Measurements from ENCODE around the gene UBE2L6. TPM values are rescaled to one million over a fixed set of nuclear protein-coding genes. Genes with fewer than 3 reads are reported as not detected.

The UBE2L6 gene
- polyA plus RNA-seq, 3 donors = 101 to 284 (median 268) TPM

- H3K4me3 Mint-ChIP-seq = no peak overlapping the region
- Histone ChIP-seq H3K9ac (ENCODE audit: insufficient read depth, low read length, poor library complexity, severe bottlenecking) (no peak overlapping the region), H3K4me3 (replicated peaks in 1 of 3; ENCODE audit: low read depth in 2 of 3, low read length in 3 of 3) (no peak overlapping the region), H3K9me3 (replicated peaks in 1 of 2; ENCODE audit: control insufficient read depth in 1 of 2, insufficient read depth in 1 of 2, low read length in 2 of 2) (no peaks in the 10 kb centered on the region), H3K4me2 (replicated peaks; ENCODE audit: extremely low read depth, low read length, poor library complexity, severe bottlenecking) (no peak overlapping the region), H3K4me1 (ENCODE audit: control insufficient read depth in 1 of 2, insufficient read depth in 2 of 2, low read length in 2 of 2) (no peaks in the 10 kb centered on the region), H3K27ac (ENCODE audit: low read depth in 1 of 2, low read length in 2 of 2) (no peak overlapping the region), H3K36me3 (replicated peaks in 1 of 2; ENCODE audit: control insufficient read depth in 1 of 2, insufficient read depth in 2 of 2, low read length in 2 of 2) (peaks cover 3 to 18% of the 10 kb centered on the region in 2 donors), H4K20me1 (ENCODE audit: insufficient read depth, low read length) (no peaks in the 10 kb centered on the region), H3K79me2 (ENCODE audit: insufficient read depth, low read length) (peaks cover 12% of the 10 kb centered on the region), H2AFZ (ENCODE audit: insufficient read depth, low read depth, low read length, poor library complexity, severe bottlenecking) (no peak overlapping the region), H3K27me3 (ENCODE audit: control insufficient read depth in 2 of 2, insufficient read depth in 2 of 2, low read length in 2 of 2) (no peaks in the 10 kb centered on the region)
- H3K27me3 Mint-ChIP-seq (ENCODE audit: low read depth in 3 of 3) = no peaks in the 10 kb centered on the region
- peaks cover 0 to 2% (median 0%) of the 10 kb centered on the region in 7 donors for H3K9me3 Mint-ChIP-seq
- DNase-seq = no peak
- TF ChIP-seq, protein P1, sequence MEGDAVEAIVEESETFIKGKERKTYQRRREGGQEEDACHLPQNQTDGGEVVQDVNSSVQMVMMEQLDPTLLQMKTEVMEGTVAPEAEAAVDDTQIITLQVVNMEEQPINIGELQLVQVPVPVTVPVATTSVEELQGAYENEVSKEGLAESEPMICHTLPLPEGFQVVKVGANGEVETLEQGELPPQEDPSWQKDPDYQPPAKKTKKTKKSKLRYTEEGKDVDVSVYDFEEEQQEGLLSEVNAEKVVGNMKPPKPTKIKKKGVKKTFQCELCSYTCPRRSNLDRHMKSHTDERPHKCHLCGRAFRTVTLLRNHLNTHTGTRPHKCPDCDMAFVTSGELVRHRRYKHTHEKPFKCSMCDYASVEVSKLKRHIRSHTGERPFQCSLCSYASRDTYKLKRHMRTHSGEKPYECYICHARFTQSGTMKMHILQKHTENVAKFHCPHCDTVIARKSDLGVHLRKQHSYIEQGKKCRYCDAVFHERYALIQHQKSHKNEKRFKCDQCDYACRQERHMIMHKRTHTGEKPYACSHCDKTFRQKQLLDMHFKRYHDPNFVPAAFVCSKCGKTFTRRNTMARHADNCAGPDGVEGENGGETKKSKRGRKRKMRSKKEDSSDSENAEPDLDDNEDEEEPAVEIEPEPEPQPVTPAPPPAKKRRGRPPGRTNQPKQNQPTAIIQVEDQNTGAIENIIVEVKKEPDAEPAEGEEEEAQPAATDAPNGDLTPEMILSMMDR (IDR thresholded peaks at IDR 0.05) = no peak
- H3K27ac Mint-ChIP-seq = no peak overlapping the region
- WGBS (ENCODE audit: insufficient coverage) = no CpG with 5 or more reads among the region's 1 CpG
- H3K36me3 Mint-ChIP-seq = peaks cover 12 to 25% of the 10 kb centered on the region in 2 donors
- H3K4me1 Mint-ChIP-seq = no peaks in the 10 kb centered on the region
- intact Hi-C loops (cut with micrococcal nuclease) = no loop called here
Observed at GRCh38 chr11:57506522-57506921, 61.0 kb downstream of the UBE2L6 start.

GRCh38 chr11:57504511-57504910 lies 63.0 kb downstream of the UBE2L6 start:
- H2AFZ ChIP-seq (ENCODE audit: insufficient read depth, low read depth, low read length, poor library complexity, severe bottlenecking) = no peak overlapping the region
- intact Hi-C loops (cut with micrococcal nuclease) = no loop called here
- peaks cover 0 to 4% of the 10 kb centered on the region in 2 donors for H3K4me1 ChIP-seq (ENCODE audit: control insufficient read depth in 1 of 2, insufficient read depth in 2 of 2, low read length in 2 of 2)
- H4K20me1 ChIP-seq (ENCODE audit: insufficient read depth, low read length) = no peaks in the 10 kb centered on the region
- no peak overlapping the region for H3K9ac ChIP-seq (ENCODE audit: insufficient read depth, low read length, poor library complexity, severe bottlenecking)
- H3K9me3 Mint-ChIP-seq = peaks cover 0 to 2% (median 0%) of the 10 kb centered on the region in 7 donors
- H3K36me3 Mint-ChIP-seq = peaks cover 12 to 34% of the 10 kb centered on the region in 2 donors
- H3K4me2 ChIP-seq (replicated peaks; ENCODE audit: extremely low read depth, low read length, poor library complexity, severe bottlenecking) = no peak overlapping the region
- 100% methylated on average over 2 of the region's 4 CpGs for WGBS (ENCODE audit: insufficient coverage)
- no peak overlapping the region for H3K4me3 ChIP-seq (replicated peaks in 1 of 3; ENCODE audit: low read depth in 2 of 3, low read length in 3 of 3)
- peaks cover 12% of the 10 kb centered on the region for H3K79me2 ChIP-seq (ENCODE audit: insufficient read depth, low read length)
- no peak overlapping the region for H3K4me3 Mint-ChIP-seq
- TF ChIP-seq, protein P1 (IDR thresholded peaks at IDR 0.05) = no peak
- H3K27ac ChIP-seq (ENCODE audit: low read depth in 1 of 2, low read length in 2 of 2) = no peak overlapping the region
- H3K27me3 Mint-ChIP-seq (ENCODE audit: low read depth in 3 of 3) = no peaks in the 10 kb centered on the region
- DNase-seq = no peak
- no peak overlapping the region for H3K27ac Mint-ChIP-seq
- H3K9me3 ChIP-seq (replicated peaks in 1 of 2; ENCODE audit: control insufficient read depth in 1 of 2, insufficient read depth in 1 of 2, low read length in 2 of 2) = no peaks in the 10 kb centered on the region
- H3K27me3 ChIP-seq (ENCODE audit: control insufficient read depth in 2 of 2, insufficient read depth in 2 of 2, low read length in 2 of 2) = no peaks in the 10 kb centered on the region
- peaks cover 8% of the 10 kb centered on the region for H3K4me1 Mint-ChIP-seq
- peaks cover 14 to 24% of the 10 kb centered on the region in 2 donors for H3K36me3 ChIP-seq (replicated peaks in 1 of 2; ENCODE audit: control insufficient read depth in 1 of 2, insufficient read depth in 2 of 2, low read length in 2 of 2)

Data from CD14-positive monocyte (primary cell).